ENCODE data around the gene RAX.
A peak's percentile ranks its signal among the peaks of the same experiment; 100 is the strongest.

Gene RAX

DNA sequence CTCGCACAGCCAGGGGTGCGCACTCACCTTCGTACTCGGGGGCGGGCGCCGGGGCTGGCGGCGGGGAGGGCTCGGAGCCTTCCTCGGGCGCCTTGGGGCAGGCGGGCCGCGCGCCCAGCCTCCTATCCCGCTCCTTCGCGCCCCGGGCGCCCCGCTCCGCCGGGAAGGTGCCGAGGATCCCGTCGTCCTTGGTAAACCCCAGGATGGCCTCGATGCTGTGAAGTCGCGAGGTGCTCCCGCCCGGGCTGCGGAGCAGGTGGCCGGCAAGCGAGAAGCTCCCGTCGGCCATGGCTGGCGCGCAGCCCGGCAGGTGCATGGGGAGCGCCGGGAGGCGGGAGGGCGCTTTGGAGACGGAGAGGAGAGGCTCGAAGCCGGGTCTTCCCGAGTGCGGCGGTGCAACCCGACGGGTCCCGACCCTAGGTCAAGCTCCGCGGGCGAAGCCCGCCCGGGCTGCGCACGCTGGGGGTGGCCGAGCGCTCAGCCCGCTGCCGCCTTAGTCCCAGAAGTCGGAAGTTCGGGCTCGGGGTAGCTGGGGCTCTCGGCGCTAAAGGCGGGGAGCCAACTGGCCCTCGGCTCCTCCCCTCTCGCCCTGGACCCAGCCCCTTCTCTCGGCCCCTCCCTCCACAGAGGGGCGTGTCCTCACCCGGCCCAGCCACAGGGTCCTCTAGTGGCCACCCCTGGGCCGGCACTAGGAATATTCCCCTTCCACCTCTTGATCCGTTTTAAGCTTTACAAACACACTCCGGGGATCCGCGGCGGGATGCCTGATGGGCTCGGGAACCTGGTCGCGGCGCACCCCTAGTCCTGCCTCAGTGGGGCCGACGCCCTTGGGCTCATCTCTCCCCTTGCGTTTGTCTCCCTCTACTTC is at the start of gene RAX:
Gene RAX, minus strand, starts transcription at position 564 of the 868 bp plus-strand sequence. Its CDS starts 248 bp downstream, at position 316.
- no peak for DNase-seq (ENCODE audit: low read depth)

DNA sequence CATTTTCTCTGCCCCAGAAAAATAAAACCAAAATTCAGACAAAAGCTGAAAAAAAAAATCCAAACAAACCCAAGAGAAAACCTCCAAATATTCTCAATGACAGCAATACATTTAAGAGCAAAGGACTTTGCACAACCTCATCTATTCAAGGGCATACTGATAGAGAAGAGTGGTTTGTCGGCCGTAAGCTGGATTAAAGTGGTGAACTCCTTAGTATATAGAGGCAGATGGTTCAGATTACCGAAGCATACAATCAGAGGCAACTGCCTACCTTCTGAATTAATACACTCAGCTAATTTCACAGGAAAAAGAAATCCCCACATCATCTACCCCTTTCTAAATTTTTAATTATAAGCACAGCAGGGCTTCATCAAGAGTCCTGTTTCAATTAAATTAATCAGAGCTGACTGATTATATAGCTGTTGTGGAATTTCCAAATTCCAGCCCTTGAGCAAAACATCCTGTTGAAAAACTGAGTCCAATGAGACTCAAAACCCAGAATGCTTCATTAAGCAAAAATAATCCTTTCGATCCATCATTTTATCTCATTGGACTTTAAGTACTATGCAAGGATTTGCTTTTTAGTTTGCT is 45.3 kb upstream of the RAX start, which contains the start of gene CPLX4:
Gene CPLX4, minus strand, starts transcription at position 190 of the 591 bp plus-strand sequence. Its CDS starts 187 bp downstream, at position 3.
- DNase-seq (ENCODE audit: low read depth) = no peak

DNA sequence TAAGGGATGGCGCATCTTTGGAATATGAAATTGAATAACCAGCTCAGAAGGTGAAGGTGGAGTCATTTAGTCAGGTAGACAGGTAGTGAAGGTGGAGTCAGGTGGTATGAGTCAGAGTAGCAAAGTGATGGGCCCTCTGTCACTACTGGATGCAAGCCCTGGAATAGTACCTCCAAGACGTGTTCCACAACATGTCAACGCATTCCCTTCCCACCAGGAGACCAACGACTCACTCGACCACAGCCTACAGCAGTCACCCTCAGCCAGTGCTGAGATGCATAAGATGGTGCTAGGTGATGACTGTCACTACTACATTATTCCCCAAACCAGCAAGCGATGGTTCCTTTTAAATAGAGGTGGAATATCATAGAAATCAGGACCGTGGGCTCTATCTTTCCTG is 38.4 kb upstream of the RAX start:
- DNase-seq (ENCODE audit: low read depth) = no peak

DNA sequence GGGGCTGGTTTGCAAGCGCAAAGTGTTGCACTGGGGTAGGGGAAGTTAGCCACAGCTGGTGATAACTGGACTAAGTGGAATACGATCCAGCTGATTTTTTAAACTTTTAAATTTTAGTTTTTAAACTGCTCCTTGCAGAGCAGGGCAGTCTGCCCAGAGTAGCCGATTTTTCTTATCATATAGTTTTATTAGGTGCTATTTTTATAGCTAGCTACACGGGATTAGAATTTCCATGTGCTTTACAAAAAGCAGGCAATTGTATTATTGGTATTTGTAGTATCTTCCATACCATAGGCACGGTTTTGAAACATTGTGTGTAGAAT is 35.6 kb upstream of the RAX start:
- no peak for DNase-seq (ENCODE audit: low read depth)

DNA sequence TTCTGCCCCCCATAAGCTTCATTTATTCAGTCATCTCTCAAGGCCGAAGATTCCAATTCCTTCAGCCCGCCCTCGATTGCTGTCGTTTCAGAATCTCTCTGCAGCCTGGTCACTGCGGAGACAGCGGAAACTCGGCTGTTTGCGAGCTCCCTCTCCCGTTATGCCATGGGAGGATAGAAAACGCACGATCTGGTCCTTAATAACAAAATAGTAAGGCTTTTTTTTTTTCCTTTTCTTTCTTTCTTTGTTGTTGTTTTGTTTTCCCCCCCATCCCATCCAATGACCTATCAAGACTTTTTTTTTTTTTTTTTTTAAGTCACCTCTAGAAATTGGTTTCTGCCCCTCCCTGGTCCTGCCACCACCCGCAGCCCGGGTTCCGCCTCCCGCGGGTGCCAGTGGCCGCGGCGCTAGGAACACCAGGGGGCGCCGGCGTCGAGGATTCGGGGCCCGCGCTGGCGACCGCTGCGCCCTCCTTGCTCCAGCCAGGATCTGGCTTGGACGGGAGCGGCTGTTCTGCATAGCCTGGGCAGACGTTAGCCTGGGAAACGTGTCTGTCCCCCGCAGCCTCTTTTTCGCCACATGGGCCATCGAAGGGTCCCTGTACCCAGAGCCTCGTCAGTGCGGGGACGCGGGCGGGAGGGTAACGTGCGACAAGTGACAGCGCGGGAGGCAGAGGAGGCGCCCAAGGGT is 35.1 kb upstream of the RAX start:
- peak; percentile 41 for DNase-seq (ENCODE audit: low read depth)

DNA sequence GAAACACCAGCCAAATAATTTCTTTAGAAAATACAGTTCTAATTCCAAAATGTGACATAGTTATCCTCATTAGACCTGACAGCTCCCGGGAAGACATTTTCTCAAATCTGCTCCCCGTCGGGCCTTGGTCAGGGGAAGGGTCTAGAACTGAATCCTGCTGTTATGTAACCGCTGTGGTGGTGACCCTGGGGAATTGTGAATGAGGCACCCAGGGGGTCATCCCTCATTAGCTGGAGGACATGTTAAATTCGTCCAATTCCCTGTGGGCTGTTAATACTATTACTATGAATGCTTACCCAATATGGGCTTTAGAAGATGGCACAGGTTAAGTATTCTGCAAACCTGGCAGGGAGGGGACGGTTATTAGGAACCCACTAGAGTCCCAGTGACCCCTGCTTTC is 33.4 kb upstream of the RAX start:
- DNase-seq (ENCODE audit: low read depth) = no peak

DNA sequence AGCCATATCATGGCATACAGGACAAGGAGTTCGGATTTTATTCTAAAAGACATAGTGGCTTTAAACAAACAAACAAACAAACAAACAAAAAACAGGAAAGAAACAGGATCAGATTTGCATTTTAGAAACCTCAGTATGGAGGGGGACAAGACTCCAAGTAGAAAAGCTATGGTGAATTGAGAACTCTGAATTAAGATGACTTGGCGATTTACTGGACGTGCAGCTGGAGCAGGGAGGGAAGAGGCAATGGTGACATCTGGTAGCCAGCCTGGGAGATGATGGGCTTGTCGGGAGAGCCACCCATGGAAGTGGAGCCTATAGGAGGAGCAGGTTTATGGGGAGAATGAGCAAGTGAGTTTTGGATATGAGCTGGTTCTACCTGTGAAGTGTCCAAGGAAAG is 32.0 kb upstream of the RAX start:
- no peak for DNase-seq (ENCODE audit: low read depth)

DNA sequence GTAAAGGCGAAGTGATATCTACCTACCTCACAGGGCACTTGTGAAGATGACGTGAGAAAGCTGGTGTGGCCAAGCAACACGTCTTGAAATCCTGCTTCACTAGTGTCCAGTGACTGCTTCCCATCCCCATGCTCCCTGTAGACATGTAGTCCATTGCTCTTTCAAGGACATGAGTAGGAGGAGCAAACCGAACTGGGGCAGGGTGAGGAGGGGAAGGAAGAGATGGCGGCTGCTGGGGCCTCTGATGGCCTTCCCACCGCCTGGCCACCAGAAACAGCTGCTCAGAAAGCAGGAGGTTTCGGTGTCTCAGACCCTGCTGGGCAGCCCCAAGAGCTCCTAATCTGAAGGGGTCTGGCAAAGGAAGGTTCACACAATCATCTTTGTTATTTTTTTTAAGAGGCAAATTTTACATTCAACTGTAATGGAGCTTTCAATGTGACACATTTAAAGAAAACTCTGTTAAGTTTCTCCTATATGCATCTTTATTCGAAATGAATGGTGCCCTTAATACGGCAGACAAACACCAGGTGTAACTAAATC is 30.5 kb upstream of the RAX start:
- no peak for DNase-seq (ENCODE audit: low read depth)

DNA sequence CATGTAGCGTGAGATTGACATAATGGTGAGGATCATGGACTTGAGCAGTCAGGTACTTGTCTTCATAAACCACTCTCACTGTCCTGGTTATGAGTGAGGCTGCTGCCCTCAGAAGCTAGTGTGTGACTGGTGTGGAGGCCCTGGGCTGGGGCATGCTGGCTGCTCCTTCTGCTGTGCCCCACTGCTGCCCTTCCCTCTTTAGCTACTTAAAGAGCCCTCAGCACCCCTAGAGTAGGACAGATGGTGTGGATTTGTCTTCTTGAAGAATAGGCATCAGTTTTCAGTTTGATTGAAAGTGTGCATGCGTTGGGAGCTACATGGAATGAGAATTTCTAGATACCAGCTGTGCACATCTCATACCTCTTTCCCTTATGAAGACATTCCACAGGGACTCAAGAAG is 29.8 kb upstream of the RAX start:
- no peak for DNase-seq (ENCODE audit: low read depth)

DNA sequence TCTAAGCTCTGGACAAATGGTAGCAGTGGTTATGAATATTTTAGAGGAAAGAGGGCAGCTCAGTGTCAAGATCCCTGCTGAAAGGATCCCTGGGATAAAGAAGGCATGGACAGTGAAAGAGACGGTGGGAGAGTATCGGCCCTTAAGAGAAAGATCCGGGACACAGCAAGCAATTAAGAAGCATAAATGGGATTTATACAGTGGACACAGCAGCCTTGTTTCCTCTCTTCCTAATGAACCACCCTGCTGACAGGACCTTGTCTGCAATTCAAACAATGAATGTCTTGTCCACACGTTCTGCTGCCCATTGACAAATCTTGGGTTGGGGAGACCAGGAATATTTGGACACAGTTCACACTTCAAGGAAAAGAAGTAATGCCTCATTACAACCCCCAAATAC is 28.7 kb upstream of the RAX start:
- DNase-seq (ENCODE audit: low read depth) = no peak

DNA sequence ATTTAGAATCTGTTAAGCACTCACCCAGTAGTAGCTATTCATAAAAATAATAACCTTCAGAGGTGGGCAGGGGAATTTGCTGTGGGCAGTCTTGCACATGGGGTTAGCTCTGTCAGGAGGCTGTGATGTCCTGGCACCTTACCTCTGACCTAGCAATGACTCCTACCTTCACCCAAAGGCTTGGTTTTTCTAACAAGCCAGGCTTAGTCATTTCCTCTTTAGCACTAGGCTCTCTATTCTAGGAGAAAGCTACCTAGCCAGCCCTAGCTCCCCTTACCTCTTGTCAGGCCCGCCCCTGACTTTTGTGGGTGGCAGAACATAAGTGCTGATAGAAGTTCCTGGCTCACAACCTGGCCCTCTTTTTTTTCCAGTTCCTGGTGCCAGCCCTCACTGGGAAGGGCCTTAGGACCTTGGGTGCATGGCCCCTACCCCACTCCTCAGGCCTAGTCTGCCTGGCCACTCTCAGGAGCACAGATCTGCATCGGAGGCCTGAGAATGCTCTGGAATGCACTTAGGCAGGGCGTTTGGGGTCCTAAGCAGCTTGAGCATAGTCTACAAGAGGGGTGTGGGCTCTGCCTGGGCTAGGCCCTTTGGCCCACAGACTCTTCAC is 27.5 kb upstream of the RAX start:
- DNase-seq (ENCODE audit: low read depth) = no peak

DNA sequence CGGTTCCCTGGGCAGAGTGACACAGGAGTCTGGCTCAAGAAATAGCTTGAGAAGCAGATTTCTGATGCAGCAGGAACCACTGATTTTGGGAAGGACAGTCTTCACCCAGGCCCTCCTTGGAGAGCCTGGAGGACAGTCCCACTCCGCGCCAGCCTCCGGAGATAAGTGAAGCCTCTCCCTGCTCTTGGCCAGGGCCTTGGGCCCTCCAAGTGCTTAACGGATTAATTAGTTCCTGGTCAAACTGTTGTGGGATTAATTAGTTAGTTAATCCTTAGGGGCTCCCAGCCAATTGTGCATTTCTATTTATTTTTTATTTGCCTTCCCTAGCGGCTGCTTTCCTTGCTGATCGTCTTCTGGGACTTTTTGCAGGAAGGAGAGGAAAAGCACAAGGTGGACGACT is 25.6 kb upstream of the RAX start:
- DNase-seq (ENCODE audit: low read depth) = no peak

DNA sequence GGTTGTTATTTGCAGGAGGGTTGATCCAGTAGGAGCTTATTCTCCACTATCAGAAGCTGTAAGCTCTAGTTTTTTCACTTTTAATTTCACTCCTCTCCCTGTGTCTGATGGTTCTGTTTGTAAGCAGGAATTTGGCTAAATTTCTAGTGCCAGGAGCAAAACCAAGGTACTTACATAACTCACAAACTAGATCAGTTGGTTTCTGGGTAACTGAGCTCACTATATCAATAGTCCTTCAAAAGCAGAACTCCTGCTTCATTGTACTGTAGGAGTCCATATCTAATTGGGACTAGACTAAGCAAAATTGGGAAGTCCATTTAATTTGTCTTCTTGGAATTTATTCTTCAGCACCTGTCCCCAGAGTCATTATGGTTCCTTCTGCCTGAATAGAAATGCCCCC is 20.1 kb upstream of the RAX start:
- no peak for DNase-seq (ENCODE audit: low read depth)

DNA sequence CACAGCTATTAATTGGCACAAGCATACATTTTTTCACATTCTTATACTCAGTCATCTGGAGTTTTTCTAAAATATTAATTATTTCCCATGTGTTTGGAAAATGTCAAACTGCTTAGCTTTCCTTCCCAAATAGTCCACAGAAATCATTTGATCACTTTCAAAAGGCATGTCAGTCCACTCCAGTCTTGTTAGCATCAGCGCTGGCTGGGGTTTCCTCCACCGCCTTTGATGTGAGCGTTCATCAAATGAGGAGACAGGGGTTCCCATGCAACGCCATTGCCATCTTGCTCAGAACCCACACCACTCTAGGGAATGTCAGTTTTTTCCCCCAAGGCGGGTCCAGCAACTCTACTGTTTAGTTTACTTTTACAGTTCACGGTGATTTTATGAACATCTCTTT is 13.1 kb upstream of the RAX start:
- DNase-seq (ENCODE audit: low read depth) = no peak

DNA sequence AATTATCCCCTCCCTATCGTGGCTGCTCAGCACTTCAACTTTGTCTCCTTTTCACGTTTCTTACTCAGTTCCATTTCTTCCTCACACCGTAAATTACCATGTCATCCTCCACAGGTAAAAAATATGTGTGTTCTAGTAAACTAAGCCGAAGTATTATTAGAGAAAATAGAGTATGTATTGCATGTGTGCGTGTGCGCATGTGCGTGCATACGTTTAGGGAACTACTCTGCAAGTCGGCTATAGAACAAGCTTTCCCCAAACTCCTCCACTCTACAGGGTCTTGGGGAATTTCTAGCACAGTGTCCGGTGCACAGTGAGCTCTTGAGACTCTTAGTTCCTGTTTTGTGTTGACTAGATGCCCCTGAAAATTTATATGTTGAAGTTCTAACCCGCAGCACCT is 9.1 kb upstream of the RAX start:
- no peak for DNase-seq (ENCODE audit: low read depth)

DNA sequence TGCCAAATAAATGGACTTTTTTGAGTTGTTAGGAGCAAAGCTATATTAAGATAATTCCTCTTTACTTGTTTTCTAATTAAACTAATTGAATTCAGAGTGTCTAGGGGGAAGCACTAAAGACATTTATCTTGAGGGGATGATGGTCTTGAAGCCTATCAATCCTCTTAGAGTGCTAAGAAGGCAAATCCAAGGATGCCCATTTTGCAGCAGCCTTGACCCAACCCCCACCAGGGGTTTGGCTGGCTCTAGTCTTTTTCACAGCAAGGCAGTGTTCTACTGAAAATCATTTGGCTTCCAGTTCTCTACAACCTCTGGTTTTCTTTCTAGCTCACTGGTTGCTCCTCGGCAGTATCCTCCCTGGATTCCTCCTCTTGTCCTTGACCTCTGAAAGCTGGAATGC is 6.5 kb upstream of the RAX start:
- no peak for DNase-seq (ENCODE audit: low read depth)

DNA sequence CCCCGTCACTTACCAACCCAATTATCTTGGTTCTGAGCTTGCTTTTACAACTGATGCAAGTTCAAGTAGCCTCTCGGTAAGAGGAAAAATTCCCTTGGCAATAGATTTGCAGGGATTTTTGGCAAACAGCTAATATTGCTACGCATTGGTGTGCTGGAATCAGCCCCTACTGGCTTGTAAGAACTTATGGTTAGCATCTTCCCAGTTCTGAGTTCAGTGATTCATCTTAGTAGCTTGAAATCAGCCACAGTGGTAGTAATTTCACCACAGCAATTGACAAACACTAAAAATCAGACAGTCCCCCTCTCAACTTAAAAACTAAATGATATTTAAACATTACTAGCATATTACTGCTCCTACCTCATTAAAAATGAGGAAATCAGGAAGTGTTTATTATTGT is 5.9 kb upstream of the RAX start:
- no peak for DNase-seq (ENCODE audit: low read depth)

DNA sequence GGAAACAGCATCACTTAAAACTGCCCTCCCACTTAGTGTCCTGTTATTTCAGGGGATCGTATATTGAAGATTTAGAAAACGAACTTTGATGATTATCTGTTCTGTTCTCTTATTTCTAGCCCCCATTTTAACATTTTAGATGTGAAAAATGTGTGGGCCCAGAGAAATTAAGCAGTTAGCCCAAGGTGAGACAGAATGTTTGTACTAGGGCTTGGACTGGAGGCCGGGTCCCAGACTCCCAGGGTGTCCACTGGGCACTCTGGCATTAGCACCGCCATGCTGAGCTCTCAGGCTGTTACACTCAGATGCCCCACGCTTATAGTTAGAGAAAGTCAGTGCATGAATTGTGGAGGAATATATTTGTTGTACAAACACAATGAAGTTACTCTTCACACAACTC is 5.5 kb upstream of the RAX start:
- DNase-seq (ENCODE audit: low read depth) = no peak

DNA sequence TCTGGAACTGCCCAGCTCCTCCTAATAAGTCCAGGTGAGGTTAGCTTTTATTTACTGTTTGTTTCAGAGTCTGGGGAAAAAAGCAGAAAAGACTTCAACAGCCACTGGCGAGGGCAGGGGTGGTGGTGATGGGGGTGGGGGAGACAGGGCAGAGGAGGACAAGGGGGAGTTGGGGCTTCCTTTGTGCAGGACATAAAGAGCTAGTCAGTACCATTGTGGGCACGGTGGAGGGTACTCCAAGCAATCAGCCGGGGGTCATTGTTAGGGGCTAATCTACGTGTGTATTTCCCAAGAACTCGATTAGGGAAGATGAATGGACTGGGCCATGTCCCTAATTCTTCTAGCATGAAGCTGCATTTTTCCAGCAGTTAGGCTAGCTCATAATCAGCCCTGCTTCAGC is 2.8 kb upstream of the RAX start:
- no peak for DNase-seq (ENCODE audit: low read depth)

DNA sequence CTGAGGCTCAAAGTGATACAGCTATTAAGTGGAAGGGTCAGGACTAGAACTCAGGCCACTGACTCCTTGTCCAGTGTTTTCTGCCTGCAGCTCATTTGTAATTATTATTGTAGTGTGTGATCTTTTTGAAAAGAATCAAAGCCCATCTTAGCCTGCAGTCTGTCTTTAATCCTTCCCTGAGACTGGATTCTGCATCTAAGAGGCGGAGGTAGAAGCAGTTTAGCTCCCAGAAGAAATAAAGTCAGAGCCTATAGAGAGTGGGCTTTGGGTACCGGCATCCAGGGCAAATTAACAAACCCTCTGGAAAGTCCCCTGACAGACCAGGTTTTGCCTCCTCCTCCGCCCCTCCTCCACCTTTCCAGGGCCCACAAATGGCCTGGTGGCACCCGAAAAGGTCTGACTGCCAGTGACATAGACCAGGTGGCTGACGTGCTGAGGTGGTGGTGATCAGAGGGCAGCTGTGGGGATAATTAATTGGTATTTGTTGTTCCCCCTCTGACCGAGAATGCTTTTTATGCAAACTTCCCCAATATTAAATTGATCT is 2.2 kb upstream of the RAX start:
- no peak for DNase-seq (ENCODE audit: low read depth)

DNA sequence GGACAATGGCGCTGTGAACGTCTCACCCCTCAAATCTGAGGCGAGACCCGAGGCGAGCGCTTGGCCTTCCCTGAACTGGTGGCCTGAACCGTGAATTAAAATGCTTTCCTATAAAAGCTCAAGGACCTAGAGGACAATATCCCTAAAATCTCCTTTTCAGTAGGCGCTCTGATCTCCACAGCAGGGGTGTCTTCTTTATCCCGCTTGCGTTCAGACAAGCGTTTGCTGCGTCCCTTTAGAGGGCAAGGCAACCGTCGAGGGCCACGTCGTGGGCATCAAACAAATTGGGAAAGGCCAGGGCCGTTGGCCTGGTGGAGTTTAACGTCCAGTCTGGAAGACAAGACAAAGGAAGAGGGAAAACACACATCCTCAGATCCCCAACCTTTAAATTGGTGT is 1.3 kb upstream of the RAX start:
- no peak for DNase-seq (ENCODE audit: low read depth)

DNA sequence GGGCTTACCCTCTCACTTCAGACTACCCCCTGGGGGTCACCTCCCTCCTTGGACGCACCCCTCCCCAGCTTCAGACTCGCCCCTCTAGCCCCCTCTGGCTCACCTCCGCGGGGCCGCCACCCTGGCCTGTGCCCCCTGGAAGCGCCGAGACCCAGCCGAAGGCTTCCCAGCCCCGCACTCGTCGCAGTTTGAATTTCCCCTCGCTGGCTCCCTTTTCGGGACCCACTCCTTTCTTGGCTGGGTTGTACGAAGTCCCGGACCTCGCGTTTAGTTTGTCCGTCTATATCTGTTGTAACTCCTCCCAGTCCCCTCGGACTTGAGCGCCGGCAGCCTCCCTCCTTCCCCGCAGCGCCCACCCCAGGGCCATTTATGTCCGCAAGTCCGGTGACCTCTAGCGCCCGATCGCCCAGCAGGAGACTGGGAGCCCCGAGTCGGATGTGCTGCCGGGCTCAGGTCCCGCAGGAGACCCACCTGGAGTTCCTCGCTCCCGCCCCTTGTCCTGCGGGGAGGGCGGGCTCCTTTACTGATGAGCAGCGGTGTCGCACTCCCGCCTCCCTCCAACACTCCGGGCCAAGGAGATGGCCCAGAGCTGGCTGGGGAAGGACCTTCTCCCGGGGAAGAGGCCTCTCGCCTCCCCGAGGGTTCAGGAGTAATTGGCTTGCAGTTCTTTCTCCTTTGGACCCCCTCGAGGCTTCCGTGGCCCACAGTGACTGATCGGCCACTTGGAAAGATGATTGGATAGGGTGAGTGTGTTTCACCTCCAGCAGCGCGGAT is 692 bp upstream of the RAX start:
- no peak for DNase-seq (ENCODE audit: low read depth)
